ENCODE measurements around the gene VAX1.

- TF ChIP-seq POLR2A (IDR thresholded peaks at IDR 0.05; ENCODE audit: low read depth, low read length): no peak
- TF ChIP-seq TAF1 (IDR thresholded peaks at IDR 0.05; ENCODE audit: borderline replicate concordance, low read depth, low read length): no peak
- TF ChIP-seq POLR2AphosphoS5 (IDR thresholded peaks at IDR 0.05; ENCODE audit: low read depth, low read length): no peak
Observed at GRCh38 chr10:117178190-117178589, 40.1 kb upstream of the VAX1 start.
